ENCODE data around the gene ABHD6. TPM values are rescaled to one million over a fixed set of nuclear protein-coding genes. Genes with fewer than 3 reads are reported as not detected.

The ABHD6 gene
- total RNA-seq, 1 experiment from 2014 or later: 6.5 TPM

DNA sequence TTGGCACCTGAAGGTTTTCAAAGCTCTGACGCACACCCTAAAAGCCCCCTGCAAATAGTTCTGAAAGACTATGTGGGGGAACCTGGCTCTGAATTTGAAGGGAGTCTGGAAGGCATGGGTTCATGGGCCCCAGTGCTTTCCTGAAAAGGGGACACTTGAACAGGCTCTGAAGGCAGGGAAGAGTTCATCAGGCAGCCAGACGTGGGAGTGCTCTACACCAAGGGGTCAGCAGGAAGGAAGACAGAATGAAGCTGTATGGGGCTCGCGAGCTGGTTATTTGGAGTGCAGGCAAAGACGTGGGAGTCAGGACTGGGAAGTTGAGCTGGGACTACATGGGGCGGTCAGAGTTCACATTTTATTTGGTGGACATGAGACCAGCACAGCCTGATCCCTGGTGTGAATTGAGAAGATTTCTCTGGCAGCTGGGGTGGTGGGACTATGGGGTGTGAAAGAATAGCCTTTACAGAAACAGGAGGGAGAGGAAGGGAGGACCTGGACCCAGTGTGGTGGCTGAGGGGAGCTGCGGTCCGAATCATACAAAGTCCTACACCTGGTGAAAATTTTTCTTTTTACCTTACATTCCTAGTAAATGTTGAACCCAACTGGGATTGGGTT is 12.6 kb downstream of the ABHD6 start:
- no peak overlapping the region for H2AFZ ChIP-seq
- no peak overlapping the region for H3K4me2 ChIP-seq
- H3K79me2 ChIP-seq (ENCODE audit: low read depth): no peaks in the 10 kb centered on the region
- no peak overlapping the region for H3K4me3 ChIP-seq
- no peaks in the 10 kb centered on the region for H3K36me3 ChIP-seq (ENCODE audit: low read depth)
- CTCF ChIA-PET: no interaction called here
- H3K9me2 ChIP-seq (ENCODE audit: insufficient read depth): no peaks in the 10 kb centered on the region
- BruUV-seq (replicated peaks): no TSS peak
- DNase-seq: no peak
- 0 out of 2 replicates have a peak, but pooled peaks cover 10% of the 10 kb centered on the region for H3K4me1 ChIP-seq (replicated peaks; ENCODE audit: insufficient read depth)
- no peaks in the 10 kb centered on the region for H4K20me1 ChIP-seq (ENCODE audit: insufficient read depth)
- H3K27me3 ChIP-seq (ENCODE audit: insufficient read depth, low read depth): no peaks in the 10 kb centered on the region
- H3K9me3 ChIP-seq (ENCODE audit: insufficient read depth, low read depth): no peaks in the 10 kb centered on the region
- TF ChIP-seq, protein P1, sequence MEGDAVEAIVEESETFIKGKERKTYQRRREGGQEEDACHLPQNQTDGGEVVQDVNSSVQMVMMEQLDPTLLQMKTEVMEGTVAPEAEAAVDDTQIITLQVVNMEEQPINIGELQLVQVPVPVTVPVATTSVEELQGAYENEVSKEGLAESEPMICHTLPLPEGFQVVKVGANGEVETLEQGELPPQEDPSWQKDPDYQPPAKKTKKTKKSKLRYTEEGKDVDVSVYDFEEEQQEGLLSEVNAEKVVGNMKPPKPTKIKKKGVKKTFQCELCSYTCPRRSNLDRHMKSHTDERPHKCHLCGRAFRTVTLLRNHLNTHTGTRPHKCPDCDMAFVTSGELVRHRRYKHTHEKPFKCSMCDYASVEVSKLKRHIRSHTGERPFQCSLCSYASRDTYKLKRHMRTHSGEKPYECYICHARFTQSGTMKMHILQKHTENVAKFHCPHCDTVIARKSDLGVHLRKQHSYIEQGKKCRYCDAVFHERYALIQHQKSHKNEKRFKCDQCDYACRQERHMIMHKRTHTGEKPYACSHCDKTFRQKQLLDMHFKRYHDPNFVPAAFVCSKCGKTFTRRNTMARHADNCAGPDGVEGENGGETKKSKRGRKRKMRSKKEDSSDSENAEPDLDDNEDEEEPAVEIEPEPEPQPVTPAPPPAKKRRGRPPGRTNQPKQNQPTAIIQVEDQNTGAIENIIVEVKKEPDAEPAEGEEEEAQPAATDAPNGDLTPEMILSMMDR (conservative IDR thresholded peaks at IDR 0.05): no peak
- no peak for TF ChIP-seq EZH2 (IDR thresholded peaks at IDR 0.05; ENCODE audit: low read depth)
- POLR2A ChIA-PET (ENCODE audit: unreplicated experiment): no interaction called here
- 0 out of 2 replicates have a peak, but pooled peaks cover 3% of the 10 kb centered on the region for H3F3A ChIP-seq (ENCODE audit: insufficient read depth, low read depth)
- intact Hi-C loops (cut with micrococcal nuclease; ENCODE audit: unreplicated experiment): no loop called here
- H3K27ac ChIP-seq: no peak overlapping the region

DNA sequence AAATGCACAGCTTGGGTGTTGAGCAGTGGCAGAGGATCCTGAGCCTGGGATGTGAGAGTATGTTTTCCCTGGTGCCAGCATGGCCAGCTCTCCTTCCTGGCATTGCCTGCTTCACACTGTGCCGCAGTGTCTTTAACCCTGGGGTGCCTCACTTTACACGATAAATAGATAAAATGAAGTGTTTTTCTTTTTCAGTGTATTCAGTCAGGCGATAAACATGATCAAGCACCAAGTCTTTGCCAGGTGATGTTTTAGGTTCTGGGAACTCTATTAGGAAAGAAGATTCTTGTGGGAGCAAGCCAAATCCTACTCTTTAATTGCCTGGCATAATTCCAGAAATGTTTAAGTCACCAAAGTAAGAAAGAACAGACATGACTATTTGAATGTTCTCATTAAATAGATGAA is 14.0 kb downstream of the ABHD6 start:
- no peaks in the 10 kb centered on the region for H3K9me3 ChIP-seq (ENCODE audit: insufficient read depth, low read depth)
- no peaks in the 10 kb centered on the region for H3K79me2 ChIP-seq (ENCODE audit: low read depth)
- H3F3A ChIP-seq (ENCODE audit: insufficient read depth, low read depth): 0 out of 2 replicates have a peak, but pooled peaks cover 3% of the 10 kb centered on the region
- no TSS peak for BruUV-seq (replicated peaks)
- H3K4me1 ChIP-seq (replicated peaks; ENCODE audit: insufficient read depth): 0 out of 2 replicates have a peak, but pooled peaks cover 10% of the 10 kb centered on the region
- intact Hi-C loops (cut with micrococcal nuclease; ENCODE audit: unreplicated experiment): no loop called here
- H3K27me3 ChIP-seq (ENCODE audit: insufficient read depth, low read depth): no peaks in the 10 kb centered on the region
- ChIA-PET CTCF (interaction anchor here (0.7 kb wide), 1 partner anchor 655 kb away, joined by 5 read pairs; no protein-coding TSS in a partner anchor), POLR2A (ENCODE audit: unreplicated experiment) (no interaction called here)
- no peak for TF ChIP-seq EZH2 (IDR thresholded peaks at IDR 0.05; ENCODE audit: low read depth)
- TF ChIP-seq, protein P1 (conservative IDR thresholded peaks at IDR 0.05): no peak
- H3K9me2 ChIP-seq (ENCODE audit: insufficient read depth): no peaks in the 10 kb centered on the region
- no peak for DNase-seq
- no peak overlapping the region for H2AFZ ChIP-seq
- no peak overlapping the region for H3K4me3 ChIP-seq
- no peaks in the 10 kb centered on the region for H4K20me1 ChIP-seq (ENCODE audit: insufficient read depth)
- no peak overlapping the region for H3K27ac ChIP-seq
- H3K4me2 ChIP-seq: no peak overlapping the region
- no peaks in the 10 kb centered on the region for H3K36me3 ChIP-seq (ENCODE audit: low read depth)

DNA sequence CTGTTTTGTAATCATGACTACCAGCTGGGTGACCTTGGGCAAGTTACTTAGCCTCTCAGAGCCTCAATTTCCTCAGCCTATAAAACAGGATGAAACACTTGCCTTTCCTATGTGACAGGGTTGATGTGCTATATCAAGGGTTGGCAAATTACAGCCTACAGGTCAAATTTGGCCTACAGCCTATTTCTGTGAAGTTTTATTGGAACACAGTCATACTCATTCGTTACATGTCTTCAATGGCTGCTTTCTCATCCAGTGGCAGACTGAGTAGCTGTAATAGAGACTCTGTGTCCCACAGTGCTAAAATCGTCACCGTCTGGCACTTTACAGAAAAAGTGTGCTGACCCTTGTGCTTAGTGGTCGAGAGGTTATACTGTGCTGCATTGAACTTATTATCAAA is 16.6 kb downstream of the ABHD6 start:
- no peaks in the 10 kb centered on the region for H3K9me3 ChIP-seq (ENCODE audit: insufficient read depth, low read depth)
- no peak for TF ChIP-seq EZH2 (IDR thresholded peaks at IDR 0.05; ENCODE audit: low read depth)
- TF ChIP-seq, protein P1 (conservative IDR thresholded peaks at IDR 0.05): no peak
- no peaks in the 10 kb centered on the region for H3K79me2 ChIP-seq (ENCODE audit: low read depth)
- no peak overlapping the region for H3K4me3 ChIP-seq
- no peaks in the 10 kb centered on the region for H3K9me2 ChIP-seq (ENCODE audit: insufficient read depth)
- no peak overlapping the region for H3K4me2 ChIP-seq
- CTCF ChIA-PET: no interaction called here
- H3K36me3 ChIP-seq (ENCODE audit: low read depth): no peaks in the 10 kb centered on the region
- DNase-seq: no peak
- intact Hi-C loops (cut with micrococcal nuclease; ENCODE audit: unreplicated experiment): no loop called here
- POLR2A ChIA-PET (ENCODE audit: unreplicated experiment): no interaction called here
- no peak overlapping the region for H2AFZ ChIP-seq
- BruUV-seq (replicated peaks): no TSS peak
- 0 out of 2 replicates have a peak, but pooled peaks cover 6% of the 10 kb centered on the region for H3K4me1 ChIP-seq (replicated peaks; ENCODE audit: insufficient read depth)
- H3F3A ChIP-seq (ENCODE audit: insufficient read depth, low read depth): 0 out of 2 replicates have a peak, but pooled peaks cover 3% of the 10 kb centered on the region
- no peaks in the 10 kb centered on the region for H3K27me3 ChIP-seq (ENCODE audit: insufficient read depth, low read depth)
- no peak overlapping the region for H3K27ac ChIP-seq
- H4K20me1 ChIP-seq (ENCODE audit: insufficient read depth): no peaks in the 10 kb centered on the region
